AG09319 (cell line): ENCODE data around the gene SLC34A3.
"Not testable (repeated sequence)": the region's sequence is repeated elsewhere in the genome, so short reads cannot be mapped to it uniquely, and the experiment has no call there.

Source experiments
- DNase-seq: peaks from one replicate; pipeline ENCODE4 v3.0.0-alpha.2; 2010; ENCODE audit warnings: low read depth; ENCODE audit errors: extremely low read depth
- CTCF ChIP-seq: IDR thresholded peaks from 2 replicates; pipeline ENCODE4 v1.5.1; 2011; ENCODE audit warnings: low read depth, mild to moderate bottlenecking, inconsistent platforms, low read length, moderate library complexity

The SLC34A3 gene

GRCh38 chr9:137234055-137234697 is 3.5 kb downstream of the SLC34A3 start:
- TF ChIP-seq CTCF = no peak
- DNase-seq = no peak

- no peak for DNase-seq
- no peak for TF ChIP-seq CTCF
Observed at GRCh38 chr9:137234758-137235423, 4.2 kb downstream of the SLC34A3 start.

GRCh38 chr9:137235424-137236237 is 4.9 kb downstream of the SLC34A3 start:
- no peak for DNase-seq
- no peak for TF ChIP-seq CTCF

- peak; percentile 29 for DNase-seq
- peak; percentile 92 for TF ChIP-seq CTCF
Observed at GRCh38 chr9:137236238-137236935, 5.7 kb downstream of the SLC34A3 start.

GRCh38 chr9:137236936-137237421 is 6.3 kb downstream of the SLC34A3 start:
- no peak for TF ChIP-seq CTCF
- DNase-seq = no peak

GRCh38 chr9:137237759-137238726 is 7.3 kb downstream of the SLC34A3 start:
- TF ChIP-seq CTCF = no peak
- no peak for DNase-seq

GRCh38 chr9:137239541-137240200 is 9.0 kb downstream of the SLC34A3 start:
- DNase-seq = not testable (repeated sequence)
